SK-N-SH treated with all-trans-retinoic acid at 6 μM for 48 hours (cell line): ENCODE data around the gene IPO5.
"Not testable (repeated sequence)": the region's sequence is repeated elsewhere in the genome, so short reads cannot be mapped to it uniquely, and the experiment has no call there.

ENCODE experiments used
- ATAC-seq: fragments of 200-7000 bp; cut with Tn5 transposase; 3 replicates; pipeline ENCODE4 v1.9.1; 2020; ENCODE audit warnings: mild to moderate bottlenecking, moderate library complexity
- ARNTL ChIP-seq: fragments of 450-650 bp; formaldehyde crosslinking; IDR thresholded peaks from 2 replicates; pipeline ENCODE4 v1.5.0; 2020; ENCODE audit warnings: low read depth, mild to moderate bottlenecking, moderate library complexity, borderline replicate concordance
- BACH2 ChIP-seq: fragments of 250-450 bp; sonication (Bioruptor Pico); IDR thresholded peaks from 2 replicates; pipeline ENCODE4 v1.9.0; 2021; ENCODE audit warnings: mild to moderate bottlenecking, borderline replicate concordance
- CSDC2 ChIP-seq: fragments of 250-450 bp; sonication (Bioruptor Pico); IDR thresholded peaks from 2 replicates; pipeline ENCODE4 v1.5.0; 2020; ENCODE audit warnings: mild to moderate bottlenecking, moderate library complexity
- ESRRG ChIP-seq: fragments of 250-450 bp; sonication (Bioruptor Pico); IDR thresholded peaks from 2 replicates; pipeline ENCODE4 v1.6.1; 2021; ENCODE audit warnings: mild to moderate bottlenecking
- GLIS3 ChIP-seq: fragments of 250-450 bp; sonication (Bioruptor Pico); IDR thresholded peaks from 2 replicates; pipeline ENCODE4 v1.5.0; 2020; ENCODE audit warnings: mild to moderate bottlenecking, moderate library complexity
- ISL1 ChIP-seq: fragments of 250-450 bp; sonication (Bioruptor Pico); IDR thresholded peaks from 2 replicates; pipeline ENCODE4 v2.1.2; 2022; ENCODE audit warnings: mild to moderate bottlenecking, moderate library complexity
- OSR1 ChIP-seq: fragments of 250-450 bp; sonication (Bioruptor Pico); IDR thresholded peaks from 2 replicates; pipeline ENCODE4 v1.8.0; 2022; ENCODE audit warnings: moderate library complexity, mild to moderate bottlenecking, inconsistent platforms
- PPARA ChIP-seq: fragments of 250-450 bp; sonication (Bioruptor Pico); IDR thresholded peaks from 2 replicates; pipeline ENCODE4 v1.5.0; 2020; ENCODE audit warnings: mild to moderate bottlenecking, borderline replicate concordance
- RARB ChIP-seq: fragments of 250-450 bp; sonication (Bioruptor Pico); IDR thresholded peaks from 2 replicates; pipeline ENCODE4 v1.8.0; 2021; ENCODE audit warnings: mild to moderate bottlenecking, moderate library complexity
- TCF4 ChIP-seq: fragments of 250-450 bp; sonication (Bioruptor Pico); IDR thresholded peaks from 2 replicates; pipeline ENCODE4 v1.8.0; 2021; ENCODE audit warnings: mild to moderate bottlenecking, moderate library complexity, borderline replicate concordance
- TOX ChIP-seq: fragments of 250-450 bp; sonication (Bioruptor Pico); IDR thresholded peaks from 2 replicates; pipeline ENCODE4 v1.8.0; 2021; ENCODE audit warnings: mild to moderate bottlenecking, moderate library complexity, borderline replicate concordance
- ZFP3 ChIP-seq: fragments of 250-450 bp; sonication (Bioruptor Pico); IDR thresholded peaks from 2 replicates; pipeline ENCODE4 v1.5.0; 2020; ENCODE audit warnings: mild to moderate bottlenecking, moderate library complexity
- ZFP30 ChIP-seq: fragments of 450-650 bp; formaldehyde crosslinking; IDR thresholded peaks from 2 replicates; pipeline ENCODE4 v1.5.0; 2022; ENCODE audit warnings: mild to moderate bottlenecking, moderate library complexity
- ZNF70 ChIP-seq: fragments of 450-650 bp; formaldehyde crosslinking; IDR thresholded peaks from 2 replicates; pipeline ENCODE4 v1.5.0; 2020; ENCODE audit warnings: mild to moderate bottlenecking, moderate library complexity
- ZNF8 ChIP-seq: fragments of 450-650 bp; formaldehyde crosslinking; IDR thresholded peaks from 2 replicates; pipeline ENCODE4 v1.5.0; 2020; ENCODE audit warnings: mild to moderate bottlenecking, moderate library complexity
- TF ChIP-seq, protein P1 (sequence below): fragments of 250-450 bp; sonication (Bioruptor Pico); IDR thresholded peaks from 2 replicates; pipeline ENCODE4 v1.8.0; 2021; ENCODE audit warnings: low read depth, mild to moderate bottlenecking, moderate library complexity, borderline replicate concordance
- TF ChIP-seq, protein P2 (sequence below): fragments of 250-450 bp; sonication (Bioruptor Pico); IDR thresholded peaks from 2 replicates; pipeline ENCODE4 v1.5.0; 2020; ENCODE audit warnings: mild to moderate bottlenecking, moderate library complexity
- TF ChIP-seq, protein P3 (sequence below): fragments of 250-450 bp; sonication (Bioruptor Pico); IDR thresholded peaks from 2 replicates; pipeline ENCODE4 v1.5.1; 2021; ENCODE audit warnings: mild to moderate bottlenecking, moderate library complexity
- TF ChIP-seq, protein P4 (sequence below): fragments of 250-450 bp; sonication (Bioruptor Pico); IDR thresholded peaks from 2 replicates; pipeline ENCODE4 v1.8.0; 2020; ENCODE audit warnings: mild to moderate bottlenecking, moderate library complexity, borderline replicate concordance

IPO5 gene

DNA sequence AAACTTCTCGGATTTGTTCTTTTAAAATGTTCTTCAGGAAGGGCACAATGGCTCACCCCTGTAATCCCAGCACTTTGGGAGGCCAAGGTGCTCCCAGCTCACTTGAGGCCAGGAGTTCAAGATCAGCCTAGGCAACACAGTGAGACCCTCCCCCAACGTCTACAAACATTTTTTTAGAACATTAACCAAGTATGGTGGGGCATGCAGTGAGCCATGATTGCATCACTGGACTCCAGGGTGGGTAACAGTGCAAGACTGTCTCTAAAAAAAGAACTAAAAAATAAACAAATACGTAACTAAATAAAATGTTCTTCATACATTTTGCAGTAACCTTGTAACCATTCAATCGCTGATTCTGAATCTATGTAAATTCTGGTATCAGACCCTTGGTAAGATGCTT lies 2.1 kb upstream of the IPO5 start:
- TF ChIP-seq BACH2, result no peak
- no peak for TF ChIP-seq TCF4 (CRISPR knock-in tag)
- TF ChIP-seq ESRRG, result no peak
- TF ChIP-seq, protein P1, sequence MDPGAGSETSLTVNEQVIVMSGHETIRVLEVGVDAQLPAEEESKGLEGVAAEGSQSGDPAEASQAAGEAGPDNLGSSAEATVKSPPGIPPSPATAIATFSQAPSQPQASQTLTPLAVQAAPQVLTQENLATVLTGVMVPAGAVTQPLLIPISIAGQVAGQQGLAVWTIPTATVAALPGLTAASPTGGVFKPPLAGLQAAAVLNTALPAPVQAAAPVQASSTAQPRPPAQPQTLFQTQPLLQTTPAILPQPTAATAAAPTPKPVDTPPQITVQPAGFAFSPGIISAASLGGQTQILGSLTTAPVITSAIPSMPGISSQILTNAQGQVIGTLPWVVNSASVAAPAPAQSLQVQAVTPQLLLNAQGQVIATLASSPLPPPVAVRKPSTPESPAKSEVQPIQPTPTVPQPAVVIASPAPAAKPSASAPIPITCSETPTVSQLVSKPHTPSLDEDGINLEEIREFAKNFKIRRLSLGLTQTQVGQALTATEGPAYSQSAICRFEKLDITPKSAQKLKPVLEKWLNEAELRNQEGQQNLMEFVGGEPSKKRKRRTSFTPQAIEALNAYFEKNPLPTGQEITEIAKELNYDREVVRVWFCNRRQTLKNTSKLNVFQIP (CRISPR knock-in tag), result no peak
- TF ChIP-seq OSR1 (CRISPR knock-in tag), result no peak
- TF ChIP-seq, protein P2, sequence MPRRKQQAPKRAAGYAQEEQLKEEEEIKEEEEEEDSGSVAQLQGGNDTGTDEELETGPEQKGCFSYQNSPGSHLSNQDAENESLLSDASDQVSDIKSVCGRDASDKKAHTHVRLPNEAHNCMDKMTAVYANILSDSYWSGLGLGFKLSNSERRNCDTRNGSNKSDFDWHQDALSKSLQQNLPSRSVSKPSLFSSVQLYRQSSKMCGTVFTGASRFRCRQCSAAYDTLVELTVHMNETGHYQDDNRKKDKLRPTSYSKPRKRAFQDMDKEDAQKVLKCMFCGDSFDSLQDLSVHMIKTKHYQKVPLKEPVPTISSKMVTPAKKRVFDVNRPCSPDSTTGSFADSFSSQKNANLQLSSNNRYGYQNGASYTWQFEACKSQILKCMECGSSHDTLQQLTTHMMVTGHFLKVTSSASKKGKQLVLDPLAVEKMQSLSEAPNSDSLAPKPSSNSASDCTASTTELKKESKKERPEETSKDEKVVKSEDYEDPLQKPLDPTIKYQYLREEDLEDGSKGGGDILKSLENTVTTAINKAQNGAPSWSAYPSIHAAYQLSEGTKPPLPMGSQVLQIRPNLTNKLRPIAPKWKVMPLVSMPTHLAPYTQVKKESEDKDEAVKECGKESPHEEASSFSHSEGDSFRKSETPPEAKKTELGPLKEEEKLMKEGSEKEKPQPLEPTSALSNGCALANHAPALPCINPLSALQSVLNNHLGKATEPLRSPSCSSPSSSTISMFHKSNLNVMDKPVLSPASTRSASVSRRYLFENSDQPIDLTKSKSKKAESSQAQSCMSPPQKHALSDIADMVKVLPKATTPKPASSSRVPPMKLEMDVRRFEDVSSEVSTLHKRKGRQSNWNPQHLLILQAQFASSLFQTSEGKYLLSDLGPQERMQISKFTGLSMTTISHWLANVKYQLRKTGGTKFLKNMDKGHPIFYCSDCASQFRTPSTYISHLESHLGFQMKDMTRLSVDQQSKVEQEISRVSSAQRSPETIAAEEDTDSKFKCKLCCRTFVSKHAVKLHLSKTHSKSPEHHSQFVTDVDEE (CRISPR knock-in tag), result no peak
- no peak for TF ChIP-seq ZFP30 (CRISPR knock-in tag)
- no peak for TF ChIP-seq ISL1 (CRISPR knock-in tag)
- TF ChIP-seq ZNF8, result no peak
- TF ChIP-seq ARNTL (CRISPR knock-in tag), result no peak
- no peak for ATAC-seq

DNA sequence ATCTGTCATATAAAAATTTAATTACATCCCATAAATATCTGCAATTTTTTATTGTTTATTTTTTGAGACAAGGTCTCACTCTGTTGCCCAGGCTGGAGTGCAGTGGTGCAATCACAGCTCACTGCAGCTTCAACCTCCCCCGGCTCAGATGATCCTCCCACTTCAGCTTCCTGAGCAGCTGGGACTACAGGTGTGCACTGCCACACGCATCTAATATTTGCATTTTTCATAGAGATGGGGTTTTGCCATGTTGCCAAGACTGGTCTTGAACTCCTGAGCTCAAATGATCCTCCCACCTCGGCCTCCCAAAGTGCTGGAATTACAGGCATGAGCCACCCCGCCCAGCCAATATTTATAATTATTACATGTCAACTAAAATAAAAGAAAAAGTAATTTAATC lies 644 bp upstream of the IPO5 start:
- ATAC-seq, result not testable (repeated sequence)

DNA sequence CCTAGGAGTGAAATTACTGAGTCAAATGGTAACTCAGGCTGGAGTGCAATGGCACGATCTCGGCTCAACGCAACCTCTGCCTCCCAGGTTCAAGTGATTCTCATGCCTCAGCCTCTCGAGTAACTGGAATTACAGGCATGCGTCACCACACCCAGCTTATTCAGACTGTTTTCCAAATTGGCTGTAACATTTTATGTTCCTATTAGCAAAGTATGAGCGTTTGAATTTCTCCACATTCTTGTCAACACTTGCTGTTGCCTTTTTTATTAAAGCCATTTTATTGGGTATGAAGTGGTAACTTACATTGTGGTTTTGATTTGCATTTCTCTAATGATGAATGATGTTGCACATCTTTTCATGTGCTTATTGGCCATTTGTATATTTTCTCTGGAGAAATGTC lies 7.9 kb downstream of the IPO5 start:
- no peak for ATAC-seq
- TF ChIP-seq ZFP3, result no peak
- no peak for TF ChIP-seq GLIS3 (CRISPR knock-in tag)
- TF ChIP-seq ZNF8, result no peak
- no peak for TF ChIP-seq TCF4 (CRISPR knock-in tag)
- TF ChIP-seq ZNF70 (CRISPR knock-in tag), result no peak
- TF ChIP-seq OSR1 (CRISPR knock-in tag), result no peak
- TF ChIP-seq ESRRG, result no peak
- TF ChIP-seq PPARA (CRISPR knock-in tag), result no peak
- TF ChIP-seq, protein P2 (CRISPR knock-in tag), result no peak
- no peak for TF ChIP-seq RARB (CRISPR knock-in tag)
- TF ChIP-seq ZFP30 (CRISPR knock-in tag), result no peak

DNA sequence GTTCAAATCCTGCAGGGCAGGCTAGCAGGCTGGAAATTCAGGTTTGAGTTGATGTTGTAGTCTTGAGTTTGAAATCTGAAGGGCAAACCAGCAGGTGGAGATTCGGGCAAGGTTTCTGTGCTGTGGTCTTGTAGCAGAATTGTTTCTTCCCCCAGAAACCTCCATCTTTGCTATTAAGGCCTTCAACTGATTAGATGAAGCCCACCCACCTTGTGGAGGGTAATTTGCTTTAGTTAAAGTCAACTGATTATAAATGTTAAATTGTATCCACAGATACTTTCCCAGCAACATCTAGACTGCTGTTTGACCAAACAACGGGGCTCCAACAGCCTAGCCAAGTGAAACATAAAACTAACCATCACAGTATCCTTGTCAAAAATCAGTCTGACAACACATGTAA lies 9.4 kb downstream of the IPO5 start:
- TF ChIP-seq CSDC2 (CRISPR knock-in tag) (no peak), TOX (CRISPR knock-in tag) (no peak), TCF4 (CRISPR knock-in tag) (no peak), ZNF8 (no peak), ISL1 (CRISPR knock-in tag) (no peak)
- TF ChIP-seq, protein P3, sequence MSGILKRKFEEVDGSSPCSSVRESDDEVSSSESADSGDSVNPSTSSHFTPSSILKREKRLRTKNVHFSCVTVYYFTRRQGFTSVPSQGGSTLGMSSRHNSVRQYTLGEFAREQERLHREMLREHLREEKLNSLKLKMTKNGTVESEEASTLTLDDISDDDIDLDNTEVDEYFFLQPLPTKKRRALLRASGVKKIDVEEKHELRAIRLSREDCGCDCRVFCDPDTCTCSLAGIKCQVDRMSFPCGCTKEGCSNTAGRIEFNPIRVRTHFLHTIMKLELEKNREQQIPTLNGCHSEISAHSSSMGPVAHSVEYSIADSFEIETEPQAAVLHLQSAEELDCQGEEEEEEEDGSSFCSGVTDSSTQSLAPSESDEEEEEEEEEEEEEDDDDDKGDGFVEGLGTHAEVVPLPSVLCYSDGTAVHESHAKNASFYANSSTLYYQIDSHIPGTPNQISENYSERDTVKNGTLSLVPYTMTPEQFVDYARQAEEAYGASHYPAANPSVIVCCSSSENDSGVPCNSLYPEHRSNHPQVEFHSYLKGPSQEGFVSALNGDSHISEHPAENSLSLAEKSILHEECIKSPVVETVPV (CRISPR knock-in tag), result no peak
- TF ChIP-seq, protein P4, sequence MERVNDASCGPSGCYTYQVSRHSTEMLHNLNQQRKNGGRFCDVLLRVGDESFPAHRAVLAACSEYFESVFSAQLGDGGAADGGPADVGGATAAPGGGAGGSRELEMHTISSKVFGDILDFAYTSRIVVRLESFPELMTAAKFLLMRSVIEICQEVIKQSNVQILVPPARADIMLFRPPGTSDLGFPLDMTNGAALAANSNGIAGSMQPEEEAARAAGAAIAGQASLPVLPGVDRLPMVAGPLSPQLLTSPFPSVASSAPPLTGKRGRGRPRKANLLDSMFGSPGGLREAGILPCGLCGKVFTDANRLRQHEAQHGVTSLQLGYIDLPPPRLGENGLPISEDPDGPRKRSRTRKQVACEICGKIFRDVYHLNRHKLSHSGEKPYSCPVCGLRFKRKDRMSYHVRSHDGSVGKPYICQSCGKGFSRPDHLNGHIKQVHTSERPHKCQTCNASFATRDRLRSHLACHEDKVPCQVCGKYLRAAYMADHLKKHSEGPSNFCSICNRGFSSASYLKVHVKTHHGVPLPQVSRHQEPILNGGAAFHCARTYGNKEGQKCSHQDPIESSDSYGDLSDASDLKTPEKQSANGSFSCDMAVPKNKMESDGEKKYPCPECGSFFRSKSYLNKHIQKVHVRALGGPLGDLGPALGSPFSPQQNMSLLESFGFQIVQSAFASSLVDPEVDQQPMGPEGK, result no peak
- TF ChIP-seq, protein P2 (CRISPR knock-in tag), result no peak
- ATAC-seq, result no peak
